ENCODE results near the gene PDE4D. TPM values are rescaled to one million over a fixed set of nuclear protein-coding genes. Genes with fewer than 3 reads are reported as not detected.

PDE4D gene
- total RNA-seq, 1 donor, result 19.9 TPM

DNA sequence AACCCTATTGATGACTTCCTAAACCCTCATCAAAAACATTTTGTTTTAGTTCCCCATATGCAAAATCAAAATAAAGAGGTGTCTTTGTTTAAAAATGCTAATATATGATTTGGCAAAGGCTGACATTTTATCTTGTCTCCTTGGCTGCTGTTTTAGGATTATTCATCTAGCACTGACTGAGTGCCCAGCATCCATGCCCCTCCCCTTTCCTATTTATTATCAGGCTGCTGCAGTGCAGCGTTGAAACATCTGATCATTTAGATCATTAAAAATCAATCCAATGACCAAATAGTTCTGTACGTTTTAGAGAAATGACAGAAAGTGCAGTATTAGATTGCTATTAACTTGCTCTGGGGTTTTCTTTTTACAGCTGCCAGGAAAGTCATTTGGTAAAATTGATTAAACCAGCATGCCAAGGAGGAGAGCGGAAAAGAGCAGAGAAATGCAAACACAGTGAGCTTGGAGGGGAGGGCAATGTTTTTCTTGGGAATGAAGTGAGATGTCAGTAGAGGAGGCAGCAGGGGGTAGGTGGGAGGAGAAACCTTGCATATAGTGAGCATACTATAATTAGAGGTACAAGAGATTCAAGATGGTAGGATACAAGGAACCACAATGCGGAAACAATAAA, 286.3 kb downstream of the PDE4D start:
- H3K27me3 ChIP-seq (ENCODE audit: insufficient read depth, low read length), result no peaks in the 10 kb centered on the region
- no peaks in the 10 kb centered on the region for H4K20me1 ChIP-seq (ENCODE audit: insufficient read depth, low read length)
- no peak overlapping the region for H3K27ac ChIP-seq (ENCODE audit: low read depth, low read length)
- H3K4me3 ChIP-seq (ENCODE audit: insufficient read depth, low read length), result no peak overlapping the region
- peak overlapping the region; percentile 43 for H3K4me2 ChIP-seq (ENCODE audit: insufficient read depth, low read length)
- H3K9me3 ChIP-seq (ENCODE audit: low read depth, low read length), result no peaks in the 10 kb centered on the region
- DNase-seq (ENCODE audit: insufficient read length, low spot score, missing footprints), result no peak
- H2AFZ ChIP-seq (ENCODE audit: low read length), result no peak overlapping the region
- no peaks in the 10 kb centered on the region for H3K79me2 ChIP-seq (ENCODE audit: insufficient read depth, low read length)
- peaks cover 11% of the 10 kb centered on the region for H3K4me1 ChIP-seq (ENCODE audit: insufficient read depth, low read length)
- no peaks in the 10 kb centered on the region for H3K36me3 ChIP-seq (ENCODE audit: insufficient read depth, low read length)
- TF ChIP-seq, protein P1, sequence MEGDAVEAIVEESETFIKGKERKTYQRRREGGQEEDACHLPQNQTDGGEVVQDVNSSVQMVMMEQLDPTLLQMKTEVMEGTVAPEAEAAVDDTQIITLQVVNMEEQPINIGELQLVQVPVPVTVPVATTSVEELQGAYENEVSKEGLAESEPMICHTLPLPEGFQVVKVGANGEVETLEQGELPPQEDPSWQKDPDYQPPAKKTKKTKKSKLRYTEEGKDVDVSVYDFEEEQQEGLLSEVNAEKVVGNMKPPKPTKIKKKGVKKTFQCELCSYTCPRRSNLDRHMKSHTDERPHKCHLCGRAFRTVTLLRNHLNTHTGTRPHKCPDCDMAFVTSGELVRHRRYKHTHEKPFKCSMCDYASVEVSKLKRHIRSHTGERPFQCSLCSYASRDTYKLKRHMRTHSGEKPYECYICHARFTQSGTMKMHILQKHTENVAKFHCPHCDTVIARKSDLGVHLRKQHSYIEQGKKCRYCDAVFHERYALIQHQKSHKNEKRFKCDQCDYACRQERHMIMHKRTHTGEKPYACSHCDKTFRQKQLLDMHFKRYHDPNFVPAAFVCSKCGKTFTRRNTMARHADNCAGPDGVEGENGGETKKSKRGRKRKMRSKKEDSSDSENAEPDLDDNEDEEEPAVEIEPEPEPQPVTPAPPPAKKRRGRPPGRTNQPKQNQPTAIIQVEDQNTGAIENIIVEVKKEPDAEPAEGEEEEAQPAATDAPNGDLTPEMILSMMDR (IDR thresholded peaks at IDR 0.05; ENCODE audit: extremely low read depth, low read depth, low read length), result no peak

DNA sequence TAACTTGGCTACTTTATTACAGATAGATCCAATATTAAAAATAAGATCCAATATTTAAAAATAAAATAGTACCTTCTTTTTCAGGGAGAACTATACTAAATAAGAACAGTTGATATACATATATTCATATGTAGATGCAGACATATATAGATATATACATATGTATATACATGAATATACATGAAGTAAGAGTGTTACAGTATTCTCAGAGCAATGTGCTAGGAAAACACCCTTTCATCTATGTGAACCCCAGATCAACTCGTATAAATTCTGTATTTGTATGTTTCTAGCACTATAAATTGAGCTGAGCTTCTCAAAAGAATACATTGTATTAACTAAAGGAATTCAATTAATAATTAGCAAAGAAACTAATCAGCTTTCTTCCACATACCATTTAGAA, 287.6 kb downstream of the PDE4D start:
- TF ChIP-seq, protein P1 (IDR thresholded peaks at IDR 0.05; ENCODE audit: extremely low read depth, low read depth, low read length), result no peak
- H3K4me1 ChIP-seq (ENCODE audit: insufficient read depth, low read length), result peaks cover 11% of the 10 kb centered on the region
- H3K36me3 ChIP-seq (ENCODE audit: insufficient read depth, low read length), result no peaks in the 10 kb centered on the region
- H3K27ac ChIP-seq (ENCODE audit: low read depth, low read length), result no peak overlapping the region
- no peaks in the 10 kb centered on the region for H3K27me3 ChIP-seq (ENCODE audit: insufficient read depth, low read length)
- DNase-seq (ENCODE audit: insufficient read length, low spot score, missing footprints), result no peak
- no peaks in the 10 kb centered on the region for H3K79me2 ChIP-seq (ENCODE audit: insufficient read depth, low read length)
- H3K9me3 ChIP-seq (ENCODE audit: low read depth, low read length), result no peaks in the 10 kb centered on the region
- no peaks in the 10 kb centered on the region for H4K20me1 ChIP-seq (ENCODE audit: insufficient read depth, low read length)
- H3K4me3 ChIP-seq (ENCODE audit: insufficient read depth, low read length), result no peak overlapping the region
- H3K4me2 ChIP-seq (ENCODE audit: insufficient read depth, low read length), result no peak overlapping the region
- no peak overlapping the region for H2AFZ ChIP-seq (ENCODE audit: low read length)

- Histone ChIP-seq H3K27me3 (ENCODE audit: insufficient read depth, low read length) (no peaks in the 10 kb centered on the region), H3K4me2 (ENCODE audit: insufficient read depth, low read length) (no peak overlapping the region), H3K79me2 (ENCODE audit: insufficient read depth, low read length) (no peaks in the 10 kb centered on the region), H3K27ac (ENCODE audit: low read depth, low read length) (no peak overlapping the region), H3K4me3 (ENCODE audit: insufficient read depth, low read length) (no peak overlapping the region), H4K20me1 (ENCODE audit: insufficient read depth, low read length) (no peaks in the 10 kb centered on the region), H3K4me1 (ENCODE audit: insufficient read depth, low read length) (peaks cover 11% of the 10 kb centered on the region), H2AFZ (ENCODE audit: low read length) (no peak overlapping the region), H3K36me3 (ENCODE audit: insufficient read depth, low read length) (no peaks in the 10 kb centered on the region), H3K9me3 (ENCODE audit: low read depth, low read length) (no peaks in the 10 kb centered on the region)
- TF ChIP-seq, protein P1 (IDR thresholded peaks at IDR 0.05; ENCODE audit: extremely low read depth, low read depth, low read length), result no peak
- DNase-seq (ENCODE audit: insufficient read length, low spot score, missing footprints), result no peak
Measured at GRCh38 chr5:59604111-59604510, 289.4 kb downstream of the PDE4D start.

DNA sequence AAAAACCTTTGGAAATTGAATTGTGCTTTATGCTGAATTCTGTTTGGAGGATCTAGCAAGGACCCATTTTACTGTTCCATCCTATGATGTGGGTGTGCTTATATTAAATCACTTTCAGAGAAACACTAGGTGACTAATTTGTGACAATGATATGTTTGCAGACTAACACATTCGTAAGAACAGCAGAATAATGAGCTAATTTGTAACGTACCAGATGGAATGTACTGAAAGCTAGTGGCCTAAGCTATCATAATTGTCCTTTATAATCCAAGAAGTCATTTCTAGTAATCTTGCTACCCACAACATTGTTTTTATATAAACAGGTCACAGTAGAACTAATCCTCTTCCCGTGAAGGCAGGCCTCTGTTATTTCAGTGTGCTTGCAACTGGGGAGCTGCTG, 292.5 kb downstream of the PDE4D start:
- TF ChIP-seq, protein P1 (IDR thresholded peaks at IDR 0.05; ENCODE audit: extremely low read depth, low read depth, low read length), result no peak
- Histone ChIP-seq H3K27me3 (ENCODE audit: insufficient read depth, low read length) (no peaks in the 10 kb centered on the region), H3K27ac (ENCODE audit: low read depth, low read length) (no peak overlapping the region), H3K4me1 (ENCODE audit: insufficient read depth, low read length) (peaks cover 11% of the 10 kb centered on the region), H3K4me3 (ENCODE audit: insufficient read depth, low read length) (no peak overlapping the region), H4K20me1 (ENCODE audit: insufficient read depth, low read length) (no peaks in the 10 kb centered on the region), H3K9me3 (ENCODE audit: low read depth, low read length) (no peaks in the 10 kb centered on the region), H3K4me2 (ENCODE audit: insufficient read depth, low read length) (no peak overlapping the region), H2AFZ (ENCODE audit: low read length) (no peak overlapping the region), H3K79me2 (ENCODE audit: insufficient read depth, low read length) (no peaks in the 10 kb centered on the region), H3K36me3 (ENCODE audit: insufficient read depth, low read length) (no peaks in the 10 kb centered on the region)
- no peak for DNase-seq (ENCODE audit: insufficient read length, low spot score, missing footprints)

Measured in osteoblast (primary cell).